GM18951 (cell line): ENCODE measurements around the gene INSR.

Source experiments
- POLR2A ChIP-seq: IDR thresholded peaks from 4 replicates; pipeline ENCODE4 v1.6.1; 2011; ENCODE audit warnings: mild to moderate bottlenecking; ENCODE audit not compliant: insufficient read length, insufficient read depth; ENCODE audit errors: extremely low read depth
- in situ Hi-C: fragments of 300-500 bp; cut with MboI; formaldehyde crosslinking; loops from one replicate; pipeline ENCODE4 v1.12.0; 2022; ENCODE audit warnings: low sequenced_read_pairs, mixed read lengths, inconsistent platforms; ENCODE audit not compliant: unreplicated experiment

INSR gene

GRCh38 chr19:7137120-7137519 lies 157.1 kb downstream of the INSR start:
- TF ChIP-seq POLR2A: no peak

DNA sequence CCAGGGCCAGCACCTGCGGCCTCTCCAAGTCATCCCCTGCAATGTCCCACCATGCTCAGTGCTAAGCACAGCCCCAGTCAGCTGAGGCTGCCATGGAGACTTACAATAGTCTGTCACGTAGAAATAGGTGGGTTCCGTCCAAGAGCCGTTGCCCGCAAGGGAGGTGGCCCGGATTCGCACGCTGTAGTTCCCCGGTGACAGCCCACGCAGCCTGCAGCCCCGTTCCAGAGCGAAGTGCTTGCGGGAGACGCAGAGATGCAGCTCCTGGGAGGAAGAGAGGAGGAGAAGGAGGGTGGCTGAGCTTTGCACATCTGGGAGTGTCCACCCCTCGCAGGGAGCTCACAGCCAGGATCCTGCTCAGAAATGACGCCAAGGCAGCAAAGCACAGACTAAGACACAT lies 162.2 kb downstream of the INSR start:
- TF ChIP-seq POLR2A: no peak
- in situ Hi-C loops: no loop called here

More at GRCh38 chr19:7137120-7137519, 157.1 kb downstream of the INSR start:
- in situ Hi-C loops: no loop called here

- in situ Hi-C loops: no loop called here
- no peak for TF ChIP-seq POLR2A
These were observed 164.2 kb downstream of the INSR start for GRCh38 chr19:7130043-7130442.

DNA sequence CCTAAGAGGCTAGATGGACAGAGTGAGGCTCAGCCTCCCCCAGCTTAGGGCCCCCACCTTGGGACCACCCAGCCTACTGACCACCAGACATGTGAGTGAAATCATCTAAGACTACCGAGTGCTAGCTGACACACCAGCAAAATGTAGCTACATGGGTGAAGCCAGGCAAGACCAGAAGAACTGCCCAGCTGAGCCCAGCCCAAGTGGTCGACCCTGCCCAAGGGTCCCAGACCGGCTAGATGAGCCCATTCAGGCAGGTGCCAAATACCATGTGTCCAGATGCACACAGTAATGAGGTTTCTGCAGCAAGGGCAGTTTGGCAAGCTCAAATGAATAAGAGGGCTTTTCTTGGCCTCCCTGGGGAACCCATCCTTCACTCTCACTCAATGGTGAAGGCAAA lies 168.1 kb downstream of the INSR start:
- no peak for TF ChIP-seq POLR2A
- in situ Hi-C loops: no loop called here

DNA sequence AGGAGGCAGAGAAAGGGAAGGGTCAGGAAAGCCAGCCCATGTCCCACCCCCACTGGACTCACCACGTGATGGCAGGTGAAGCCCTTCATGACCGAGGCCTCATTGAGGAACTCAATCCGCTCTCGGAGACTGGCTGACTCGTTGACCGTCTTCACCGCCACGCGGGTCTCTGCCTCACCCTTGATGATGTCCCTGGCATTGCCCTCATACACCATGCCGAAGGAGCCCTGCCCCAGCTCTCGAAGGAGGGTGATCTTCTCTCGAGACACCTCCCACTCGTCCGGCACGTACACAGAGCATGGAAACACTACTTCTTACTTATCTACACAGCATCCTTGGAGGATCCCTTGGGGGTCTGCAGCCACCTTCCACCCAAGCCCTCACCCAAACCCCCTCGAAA lies 169.0 kb downstream of the INSR start:
- in situ Hi-C loops: no loop called here
- no peak for TF ChIP-seq POLR2A

DNA sequence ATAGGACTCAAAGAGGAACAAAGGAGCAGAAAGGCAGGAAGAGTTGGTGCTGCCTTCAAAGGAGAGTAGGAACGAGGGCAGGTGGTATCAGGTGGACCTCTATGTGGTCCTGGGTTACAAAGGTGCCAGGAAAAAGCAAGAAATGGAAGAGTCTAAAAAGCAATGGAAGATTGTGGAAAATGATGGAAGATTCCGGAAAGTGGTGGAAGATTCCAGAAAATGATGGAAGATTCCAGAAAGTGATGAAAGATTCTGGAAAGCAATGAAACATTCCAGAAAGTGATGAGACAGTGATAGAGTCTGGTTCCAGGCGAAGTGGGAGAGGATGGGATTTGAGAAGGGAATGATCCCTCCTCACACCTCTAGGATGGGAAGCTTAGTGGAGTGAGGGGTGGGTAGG lies 169.4 kb downstream of the INSR start:
- no peak for TF ChIP-seq POLR2A
- in situ Hi-C loops: no loop called here

DNA sequence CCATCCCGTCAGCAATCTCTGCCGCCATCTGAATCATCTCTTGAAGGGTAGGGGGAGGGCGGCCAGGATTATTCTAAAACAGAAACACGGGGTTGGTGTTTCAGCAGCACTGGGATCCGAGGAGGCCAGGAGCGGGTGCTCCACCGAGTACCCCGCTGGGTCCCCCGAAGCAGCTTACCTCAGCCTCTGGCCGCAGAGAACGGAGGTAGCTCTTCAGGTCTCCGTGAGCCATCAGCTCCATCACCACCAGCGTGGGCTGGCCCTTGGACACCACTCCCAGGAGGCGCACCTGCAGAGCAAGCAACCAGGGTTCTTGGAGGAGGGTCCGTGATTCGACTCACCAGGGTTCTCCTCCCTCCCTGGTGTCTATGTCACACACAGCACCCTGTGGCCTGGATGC lies 171.5 kb downstream of the INSR start:
- in situ Hi-C loops: no loop called here
- no peak for TF ChIP-seq POLR2A

GRCh38 chr19:7120499-7120898 lies 173.7 kb downstream of the INSR start:
- TF ChIP-seq POLR2A: no peak
- in situ Hi-C loops: no loop called here

GRCh38 chr19:7119582-7119981 lies 174.6 kb downstream of the INSR start:
- in situ Hi-C loops: no loop called here
- TF ChIP-seq POLR2A: no peak

- in situ Hi-C loops: no loop called here
- TF ChIP-seq POLR2A: no peak
These were observed 177.0 kb downstream of the INSR start for GRCh38 chr19:7117248-7117647.

DNA sequence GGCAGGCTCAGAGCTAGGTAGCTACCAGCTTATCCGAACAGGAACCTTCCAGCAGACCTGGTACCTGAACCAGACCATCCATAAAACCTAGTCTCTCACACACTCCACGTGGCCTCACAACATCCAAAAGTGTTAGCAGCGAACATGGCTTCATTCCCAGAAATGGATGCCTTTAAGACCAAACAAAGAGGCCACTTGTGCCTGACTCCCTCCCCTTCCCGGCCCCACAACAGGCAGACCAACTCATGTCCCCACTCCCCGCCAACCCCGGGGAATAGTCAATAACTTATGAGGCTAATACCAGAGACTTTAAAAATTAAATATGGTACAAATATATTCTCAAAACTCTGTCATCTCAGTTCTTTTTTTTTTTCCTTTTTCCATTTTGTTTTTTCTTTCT lies 178.5 kb downstream of the INSR start:
- in situ Hi-C loops: no loop called here

GRCh38 chr19:7113233-7113632 lies 181.0 kb downstream of the INSR start:
- TF ChIP-seq POLR2A: no peak
- in situ Hi-C loops: no loop called here

More for the DNA sequence above, 178.5 kb downstream of the INSR start:
- TF ChIP-seq POLR2A: no peak

DNA sequence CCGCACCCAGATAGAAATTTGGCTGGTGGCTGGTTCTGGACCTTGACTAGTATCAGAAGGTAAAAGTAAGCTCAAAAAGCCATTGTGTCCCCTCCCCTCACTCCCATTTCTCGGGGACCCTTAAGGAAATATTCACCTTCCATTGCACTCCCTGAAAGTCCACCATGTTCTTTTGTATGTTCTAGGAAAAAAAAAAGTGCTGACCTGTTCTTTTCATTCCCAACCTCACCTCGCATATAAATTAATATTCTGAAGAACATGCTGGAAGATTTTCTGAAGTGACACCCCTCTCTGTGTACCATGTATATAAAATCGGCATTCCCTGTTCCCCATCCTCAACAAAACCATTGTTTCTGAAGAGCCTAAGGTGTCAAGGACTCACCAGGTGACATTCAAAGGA lies 181.5 kb downstream of the INSR start:
- in situ Hi-C loops: no loop called here
- TF ChIP-seq POLR2A: no peak

GRCh38 chr19:7109678-7110289 lies 184.4 kb downstream of the INSR start:
- TF ChIP-seq POLR2A: no peak
- in situ Hi-C loops: no loop called here
